Measurements from ENCODE around the gene DENND6A. TPM values are rescaled to one million over a fixed set of nuclear protein-coding genes. Genes with fewer than 3 reads are reported as not detected.
"Not testable (repeated sequence)": the region's sequence is repeated elsewhere in the genome, so short reads cannot be mapped to it uniquely, and the experiment has no call there.

DENND6A gene
- total RNA-seq, 1 experiment from 2014 or later, result 28.5 TPM

DNA sequence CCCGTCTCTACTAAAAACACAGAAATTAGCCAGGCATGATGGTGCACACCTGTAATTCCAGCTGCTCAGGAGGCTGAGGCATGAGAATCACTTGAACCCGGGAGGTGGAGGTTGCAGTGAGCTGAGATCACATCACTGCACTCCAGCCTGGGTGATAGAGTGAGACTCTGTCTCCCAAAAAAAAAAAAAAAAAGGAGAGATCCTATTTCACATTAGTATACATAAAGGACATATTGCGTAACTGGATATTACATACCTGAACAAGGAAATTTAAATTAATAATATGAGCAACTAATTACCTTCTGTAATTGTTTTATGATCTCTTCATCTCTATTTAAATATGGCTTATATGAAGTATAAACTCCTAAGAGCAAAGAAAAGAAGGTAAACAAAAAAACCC, 58.6 kb downstream of the DENND6A start:
- DNase-seq (ENCODE audit: low read depth), result not testable (repeated sequence)

DNA sequence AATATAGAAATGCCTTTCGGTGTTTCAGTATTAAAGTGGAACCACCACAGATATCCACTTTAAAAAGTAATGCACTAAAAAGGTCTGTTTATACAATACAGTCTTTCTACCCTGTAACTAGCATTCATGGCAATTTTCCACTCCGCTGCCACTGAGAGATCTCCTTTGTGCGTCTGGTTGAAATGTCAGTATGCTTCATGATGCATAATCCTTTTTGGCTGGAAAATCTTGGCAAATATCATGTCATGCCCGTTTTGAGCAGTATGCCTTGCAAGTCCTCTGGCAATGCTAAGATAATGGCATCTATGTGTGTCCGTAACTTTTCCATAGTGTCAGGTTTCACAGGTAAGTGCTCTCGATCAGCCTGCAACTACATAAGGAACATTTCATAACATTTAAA, 64.9 kb downstream of the DENND6A start:
- peak; percentile 24 for DNase-seq (ENCODE audit: low read depth)

DNA sequence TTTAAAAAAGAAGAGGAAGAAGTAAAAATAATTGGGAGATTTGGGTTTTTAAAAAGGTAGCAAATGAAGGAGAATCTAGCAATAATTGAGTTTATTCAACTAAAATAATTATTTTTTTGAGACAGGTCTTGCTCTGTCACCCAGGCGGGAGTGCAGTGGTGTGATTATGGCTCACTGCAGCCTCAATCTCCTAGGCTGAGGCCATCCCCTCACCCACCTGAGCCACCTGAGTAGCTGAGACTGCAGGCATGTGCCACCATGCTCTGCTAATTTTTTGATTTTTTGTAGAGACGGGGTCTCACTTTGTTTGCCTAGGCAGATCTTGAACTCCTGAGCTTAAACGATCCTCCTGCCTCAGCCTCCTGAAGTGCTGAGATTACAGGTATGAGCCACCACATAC, 68.1 kb downstream of the DENND6A start:
- no peak for DNase-seq (ENCODE audit: low read depth)

DNA sequence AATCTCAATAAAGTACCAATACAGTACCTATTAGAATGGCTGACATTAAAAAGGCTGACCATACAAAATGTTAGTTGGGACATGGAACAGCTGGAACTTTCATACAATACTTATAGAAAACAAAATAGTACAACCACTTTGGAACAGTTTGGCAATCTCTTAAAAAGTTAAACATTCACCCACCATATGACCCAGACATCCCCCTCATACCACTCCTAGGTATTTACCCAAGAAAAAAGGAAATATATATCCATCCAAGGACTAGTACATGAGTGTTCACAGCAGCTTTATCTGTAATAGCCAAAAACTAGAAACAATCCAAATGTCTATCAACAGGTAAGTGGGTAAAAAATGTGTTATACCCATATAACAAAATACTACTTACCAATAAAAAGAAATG, 70.5 kb downstream of the DENND6A start:
- DNase-seq (ENCODE audit: low read depth), result no peak

DNA sequence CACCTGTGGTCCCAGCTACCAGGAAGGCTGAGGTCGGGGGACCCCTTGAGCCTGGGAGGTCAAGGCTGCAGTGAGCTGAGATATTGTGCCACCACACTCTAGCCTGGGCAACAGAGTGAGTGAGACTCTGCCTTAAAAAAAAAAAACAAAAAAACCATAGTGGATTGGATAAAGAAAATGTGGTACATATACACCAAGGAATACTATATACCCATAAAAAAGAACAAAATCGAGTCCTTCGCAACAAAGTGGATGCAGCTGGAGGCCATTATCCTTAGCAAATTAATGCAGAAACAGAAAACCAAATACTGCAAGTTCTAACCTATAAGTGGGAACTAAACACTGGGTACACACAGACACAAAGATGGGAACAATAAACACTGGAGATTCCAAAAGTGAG, 75.1 kb downstream of the DENND6A start:
- DNase-seq (ENCODE audit: low read depth), result no peak

DNA sequence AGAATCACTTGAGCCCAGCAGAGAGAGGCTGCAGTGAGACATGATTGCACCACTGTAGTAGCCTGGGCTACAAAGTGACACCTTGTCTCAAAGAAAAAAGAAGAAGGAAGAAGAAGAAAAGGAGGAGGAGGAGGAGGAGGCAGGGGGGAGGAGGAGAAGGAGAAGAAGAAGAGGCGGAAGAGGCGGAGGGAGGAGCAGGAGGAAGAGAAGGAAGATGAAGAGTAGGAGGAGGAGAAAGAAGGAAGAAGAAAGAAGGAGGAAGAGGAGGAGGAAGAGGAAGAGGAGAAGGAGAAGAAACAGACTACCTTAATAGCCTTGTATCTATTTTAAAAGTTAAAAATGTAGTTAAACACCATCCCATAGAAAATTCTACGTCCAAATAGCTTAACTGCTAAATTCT, 76.6 kb downstream of the DENND6A start:
- DNase-seq (ENCODE audit: low read depth), result no peak

DNA sequence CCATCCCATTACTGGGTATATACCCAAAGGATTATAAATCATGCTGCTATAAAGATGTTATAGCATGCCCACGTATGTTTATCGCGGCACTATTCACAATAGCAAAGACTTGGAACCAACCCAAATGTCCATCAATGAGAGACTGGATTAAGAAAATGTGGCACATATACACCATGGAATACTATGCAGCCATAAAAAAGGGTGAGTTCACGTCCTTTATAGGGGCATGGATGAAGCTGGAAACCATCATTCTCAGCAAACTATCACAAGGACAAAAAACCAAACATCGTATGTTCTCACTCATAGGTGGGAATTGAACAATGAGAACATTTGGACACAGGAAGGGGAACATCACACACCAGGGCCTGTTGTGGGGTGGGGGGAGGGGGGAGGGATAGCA, 81.0 kb downstream of the DENND6A start:
- not testable (repeated sequence) for DNase-seq (ENCODE audit: low read depth)

DNA sequence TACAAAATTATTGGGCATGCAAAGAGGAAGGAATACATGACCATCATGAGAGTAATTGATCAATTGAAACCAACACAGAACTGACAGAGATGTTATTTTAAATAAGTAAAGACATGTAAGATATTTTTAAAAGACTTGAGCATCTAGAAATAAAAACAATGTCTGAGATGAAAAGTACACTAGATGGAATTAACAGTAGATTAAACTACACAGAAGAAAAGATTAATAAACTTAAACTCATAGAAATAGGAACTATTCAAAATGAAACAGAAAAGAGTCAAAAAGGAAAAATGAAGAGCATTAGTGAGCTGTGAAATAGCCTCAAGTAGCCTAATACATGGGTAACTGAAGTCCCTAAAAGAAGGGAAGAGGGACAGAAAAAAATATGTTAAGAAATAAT, 87.2 kb downstream of the DENND6A start:
- DNase-seq (ENCODE audit: low read depth), result no peak

DNA sequence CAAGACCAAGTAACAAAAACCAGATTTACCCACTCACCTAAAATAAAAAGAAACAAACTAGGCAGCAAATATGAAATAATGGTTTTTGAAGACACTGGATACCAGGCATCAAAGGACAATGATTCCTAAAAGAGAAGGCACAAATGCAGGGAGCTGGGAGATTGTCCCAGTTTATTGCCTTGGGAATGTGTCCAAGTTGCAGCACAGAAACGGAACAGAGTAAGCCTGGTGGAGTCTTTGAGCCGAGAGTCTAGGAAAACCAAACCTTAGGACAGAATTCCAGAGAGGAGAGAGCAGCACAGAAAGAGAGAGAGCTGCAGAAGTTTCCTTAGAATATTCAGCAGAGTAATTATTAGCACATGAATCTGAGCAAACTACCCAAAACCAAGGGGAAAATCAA, 87.9 kb downstream of the DENND6A start:
- DNase-seq (ENCODE audit: low read depth), result no peak

DNA sequence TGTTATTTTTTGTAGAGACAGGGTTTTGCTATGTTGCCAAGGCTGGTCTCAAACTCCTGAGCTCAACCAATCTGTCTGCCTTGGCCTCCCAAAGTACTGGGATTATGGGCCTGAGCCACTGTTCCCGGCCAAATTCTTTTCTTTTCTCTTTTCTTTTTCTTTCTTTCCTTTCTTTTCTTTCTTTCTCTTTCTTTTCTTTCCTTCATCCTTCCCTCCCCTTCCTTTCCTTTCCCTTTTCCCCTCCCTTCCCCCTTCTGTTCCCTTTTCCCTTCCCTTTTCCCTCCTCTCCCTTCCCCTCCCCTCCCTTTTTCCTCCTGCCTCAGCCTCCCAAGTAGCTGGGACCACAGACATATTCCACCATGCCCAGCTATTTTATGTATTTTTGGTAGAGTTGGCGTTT, 92.7 kb downstream of the DENND6A start:
- DNase-seq (ENCODE audit: low read depth), result no peak

DNA sequence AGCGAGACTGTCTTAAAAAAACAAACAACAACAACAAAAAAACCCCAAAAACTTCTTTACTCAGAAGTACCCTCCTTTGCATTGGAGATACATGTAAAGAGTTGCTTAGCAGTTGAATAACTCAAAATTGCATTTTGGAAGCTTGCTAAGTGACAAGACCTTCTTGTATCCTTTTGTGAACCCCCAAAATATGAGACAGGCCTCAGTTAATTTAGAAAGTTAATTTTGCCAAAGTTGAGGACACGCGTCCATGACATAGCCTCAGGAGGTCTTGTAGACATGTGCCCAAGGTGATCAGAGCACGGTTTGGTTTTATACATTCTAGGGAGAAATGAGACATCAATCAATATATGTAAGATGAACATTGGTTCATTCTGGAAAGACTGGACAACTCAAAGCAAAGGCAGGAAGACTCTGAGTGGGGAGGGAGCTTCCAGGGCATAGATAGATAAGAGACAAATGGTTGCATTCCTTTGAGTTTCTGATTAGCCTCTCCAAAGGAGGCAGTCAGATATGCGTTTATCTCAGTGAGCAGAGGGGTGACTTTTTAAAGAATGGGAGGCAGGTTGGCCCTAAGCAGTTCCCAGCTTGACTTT, 94.0 kb downstream of the DENND6A start:
- peak; percentile 16 for DNase-seq (ENCODE audit: low read depth)

DNA sequence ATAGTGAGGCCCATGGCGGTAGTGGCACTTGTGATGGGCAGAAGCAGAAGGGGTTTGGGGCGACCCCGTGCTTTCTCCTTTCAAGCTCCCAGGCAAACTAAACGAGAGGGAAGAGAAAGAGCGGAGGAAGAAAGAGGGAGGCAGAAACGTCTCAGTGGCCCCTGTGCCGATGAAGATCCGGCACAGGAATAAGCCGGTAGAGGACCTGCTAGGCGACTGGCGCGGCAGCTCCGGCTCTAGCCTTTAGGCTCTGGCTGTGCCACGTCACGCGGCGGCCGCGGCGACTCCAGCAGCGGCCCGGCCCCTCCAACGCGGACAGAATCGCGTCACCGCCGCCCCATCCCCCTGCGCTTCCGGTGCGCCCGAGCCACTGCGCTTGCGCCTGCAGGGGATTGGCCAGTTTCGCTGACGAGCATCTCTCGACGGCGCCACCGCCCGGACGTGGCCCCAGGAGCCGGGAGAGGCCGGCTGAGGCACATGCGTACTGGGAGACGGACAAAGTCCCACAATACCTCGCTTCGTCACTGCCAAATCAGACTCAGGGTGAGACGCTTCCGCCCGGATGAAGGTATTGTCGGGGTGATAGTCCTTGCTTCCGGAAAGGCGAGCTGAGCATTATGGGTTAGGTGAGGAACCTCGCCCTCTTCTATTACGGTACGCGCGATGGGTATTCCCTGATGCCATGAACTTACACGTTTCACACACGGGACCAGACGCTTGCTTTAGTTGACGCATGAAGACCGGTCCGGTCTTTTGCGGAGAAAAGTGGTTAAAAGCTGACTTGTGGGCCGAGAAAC, 95.6 kb downstream of the DENND6A start, which contains the start of gene ARF4:
ARF4 (minus strand) TSS at position 218 of the 797 bp plus-strand sequence; CDS start at position 14, 204 bp downstream.
- DNase-seq (ENCODE audit: low read depth), result peak; percentile 99

DNA sequence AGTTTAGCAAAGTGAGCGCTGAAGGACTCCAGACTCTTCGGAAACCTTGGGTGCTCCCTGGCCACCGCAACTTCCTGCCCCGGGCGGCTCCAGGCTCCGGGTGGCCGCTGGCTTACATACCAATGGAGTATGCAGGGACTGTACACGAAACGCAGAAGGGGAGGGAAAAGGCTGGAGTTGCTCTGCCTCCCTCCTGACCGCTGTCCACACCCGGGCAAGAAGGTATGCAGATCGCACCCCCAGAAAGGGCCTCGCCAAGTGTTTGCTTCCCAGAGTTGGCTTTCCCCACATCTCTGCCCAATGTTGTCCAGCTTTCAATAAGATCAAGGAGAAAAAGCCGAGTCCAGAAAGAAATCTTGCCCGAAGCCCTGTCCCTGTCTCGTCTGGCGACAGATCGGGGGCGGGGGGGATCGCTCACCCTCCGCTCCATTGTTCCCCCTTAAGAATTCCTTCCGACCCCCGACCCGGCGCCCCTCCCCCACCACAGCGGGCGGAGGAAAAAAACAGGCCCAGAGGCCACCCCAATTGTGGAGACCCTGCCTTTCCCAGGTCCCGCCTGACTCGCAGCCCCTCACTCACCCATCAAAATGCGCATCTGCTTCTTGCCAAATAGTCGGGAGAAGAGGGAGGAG, 96.3 kb downstream of the DENND6A start:
- peak; percentile 96 for DNase-seq (ENCODE audit: low read depth)

DNA sequence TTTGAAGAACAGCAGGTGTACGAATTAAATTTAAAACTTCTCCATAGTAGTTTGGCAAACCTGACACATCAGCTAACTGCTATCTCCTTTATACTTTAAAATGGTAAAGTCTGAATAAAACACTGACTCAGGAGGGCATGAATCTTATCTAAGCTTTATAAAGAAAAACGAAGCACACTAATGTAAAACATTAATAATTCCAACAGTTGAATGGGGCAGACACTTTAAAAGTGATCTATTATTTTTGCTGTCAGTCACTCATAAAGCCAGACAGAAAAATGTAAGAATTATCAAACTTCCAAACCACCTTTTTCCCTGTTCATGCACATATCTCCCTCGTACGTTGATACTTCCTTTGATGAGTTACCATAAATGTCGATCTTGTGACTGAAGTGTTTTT, 98.3 kb downstream of the DENND6A start:
- DNase-seq (ENCODE audit: low read depth), result no peak

DNA sequence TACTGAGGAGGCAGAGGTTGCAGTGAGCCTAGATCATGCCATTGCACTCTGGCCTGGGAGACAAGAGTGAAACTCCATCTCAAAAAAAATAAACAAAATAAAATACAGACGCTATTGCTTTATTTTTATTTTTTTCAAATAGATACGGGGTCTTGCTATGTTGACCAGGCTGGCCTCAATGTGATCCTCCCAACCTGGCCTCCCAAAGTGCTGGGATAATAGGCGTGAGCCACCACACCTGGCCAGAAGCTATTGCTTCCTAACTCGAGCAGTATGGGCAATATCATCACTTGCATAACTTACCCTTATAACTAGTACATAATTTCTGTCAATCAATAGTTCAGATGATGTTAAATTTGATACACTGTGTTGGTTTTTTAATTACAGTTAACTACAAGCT, 98.7 kb downstream of the DENND6A start:
- no peak for DNase-seq (ENCODE audit: low read depth)

DNA sequence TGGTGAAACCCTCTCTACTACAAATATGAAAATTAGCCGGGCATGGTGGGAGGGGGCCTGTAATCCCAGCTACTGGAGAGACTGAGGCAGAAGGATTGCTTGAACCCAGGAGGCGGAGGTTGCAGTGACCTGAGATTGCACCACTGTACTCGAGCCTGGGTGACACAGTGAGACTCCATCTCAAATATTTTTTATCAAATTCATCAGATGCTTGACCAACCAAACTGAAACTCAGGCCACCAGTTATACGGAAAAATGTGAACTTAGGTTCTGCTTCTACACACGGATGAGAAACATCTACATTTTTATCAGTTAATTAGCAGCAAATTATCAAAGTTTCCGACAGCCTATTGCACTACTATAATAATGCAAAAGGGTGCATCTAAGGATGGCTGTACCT, 100.6 kb downstream of the DENND6A start:
- no peak for DNase-seq (ENCODE audit: low read depth)

DNA sequence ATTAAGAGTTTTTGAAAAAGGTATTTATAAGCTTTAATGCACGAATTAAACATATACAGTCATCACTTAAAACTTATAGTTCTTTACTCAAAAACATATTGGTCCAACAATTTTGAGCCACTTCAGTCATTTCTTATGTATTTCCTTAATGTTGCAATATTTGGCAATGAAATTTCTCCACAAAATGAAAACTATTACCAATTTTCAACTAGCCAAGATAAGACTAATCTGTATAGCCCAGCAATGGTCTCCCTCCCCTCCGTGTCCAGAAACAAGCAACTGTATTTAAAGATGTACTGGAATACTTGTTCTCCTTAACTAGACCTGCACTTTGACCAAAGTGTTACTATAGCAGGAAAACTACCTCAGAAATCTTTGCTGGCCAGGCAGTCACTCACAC, 105.0 kb downstream of the DENND6A start:
- no peak for DNase-seq (ENCODE audit: low read depth)

DNA sequence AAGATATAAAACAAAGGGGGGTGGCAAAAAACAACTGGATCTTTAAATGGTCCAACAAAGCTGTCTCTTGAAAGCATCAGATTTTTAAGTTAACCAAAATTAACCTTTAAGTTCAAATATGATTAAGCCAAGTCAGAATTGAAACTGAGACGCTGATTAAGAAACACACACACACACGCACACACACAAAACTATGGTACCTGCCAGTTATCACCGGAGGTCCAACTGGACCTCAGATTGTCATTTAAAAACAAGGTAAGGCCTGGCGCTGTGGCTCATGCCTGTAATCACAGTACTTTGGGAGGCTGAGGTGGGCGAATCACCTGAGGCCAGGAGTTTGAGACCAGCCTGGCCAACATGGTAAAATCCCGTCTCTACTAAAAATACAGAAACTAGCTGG, 106.1 kb downstream of the DENND6A start:
- no peak for DNase-seq (ENCODE audit: low read depth)

DNA sequence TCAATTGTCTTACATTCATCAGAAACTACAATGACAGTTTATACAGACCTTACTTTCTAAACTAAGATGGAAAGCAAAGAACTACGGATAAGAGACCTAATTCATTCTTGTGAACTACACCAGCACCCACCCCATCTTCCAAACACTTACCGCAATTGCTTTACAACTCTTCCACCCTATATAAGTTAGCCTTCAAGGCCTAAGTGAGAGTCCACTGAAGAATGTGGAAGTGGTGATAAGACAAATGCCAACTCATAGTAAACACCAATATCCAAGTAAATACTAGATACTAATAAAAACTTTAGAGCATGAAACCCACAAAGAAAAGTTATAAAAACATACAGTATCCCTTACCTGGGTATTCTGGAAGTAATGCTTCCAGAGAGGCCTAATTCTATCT, 109.3 kb downstream of the DENND6A start:
- DNase-seq (ENCODE audit: low read depth), result no peak

DNA sequence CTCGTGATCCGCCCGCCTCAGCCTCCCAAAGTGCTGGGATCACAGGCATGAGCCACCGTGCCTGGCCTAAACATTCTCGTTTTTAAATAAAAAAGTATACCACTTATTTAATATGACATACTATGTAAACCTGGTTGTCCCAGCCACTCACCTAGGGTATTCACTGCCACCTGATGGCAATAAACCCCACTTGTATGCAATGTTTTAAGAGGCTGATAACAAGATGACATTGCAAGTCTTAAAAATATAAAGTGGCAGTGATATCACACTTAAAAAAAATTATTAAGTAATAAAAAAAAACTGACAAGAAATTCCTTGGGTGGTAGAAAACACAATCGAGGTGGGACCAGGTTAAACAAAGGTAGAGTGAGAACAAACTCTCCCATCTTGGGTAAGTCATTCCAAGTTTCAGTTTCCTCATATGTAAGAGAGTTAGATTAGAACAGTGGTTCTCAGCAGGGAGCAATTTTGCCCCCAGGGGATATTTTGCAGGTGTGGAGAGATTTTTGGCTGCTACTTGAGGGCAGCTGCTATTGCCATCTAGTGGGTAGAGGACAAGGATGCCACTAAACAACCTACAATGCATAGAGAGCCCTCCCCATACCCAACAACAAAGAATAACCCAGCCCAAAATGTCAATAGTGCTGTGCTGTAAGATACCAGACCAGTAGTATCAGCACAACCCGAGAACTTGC, 110.3 kb downstream of the DENND6A start:
- DNase-seq (ENCODE audit: low read depth), result peak; percentile 72

DNA sequence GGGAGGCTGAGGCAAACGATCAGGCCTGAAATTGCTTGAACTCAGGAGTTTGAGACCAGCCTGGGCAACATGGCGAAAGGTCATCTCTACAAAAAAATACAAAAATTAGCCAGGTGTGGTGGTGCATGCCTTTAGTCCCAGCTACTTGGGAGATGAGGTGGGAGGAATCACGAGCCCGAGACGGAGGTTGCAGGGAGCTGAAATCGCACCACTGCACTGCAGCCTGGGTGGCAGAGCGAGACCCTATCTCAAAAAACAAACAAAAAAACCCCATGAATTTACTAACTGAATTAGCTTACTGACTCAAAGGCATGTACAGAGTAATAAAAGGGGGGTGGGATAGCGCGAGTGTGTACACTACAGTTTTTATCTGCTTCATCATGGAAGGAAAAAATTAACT, 115.1 kb downstream of the DENND6A start:
- DNase-seq (ENCODE audit: low read depth), result no peak

DNA sequence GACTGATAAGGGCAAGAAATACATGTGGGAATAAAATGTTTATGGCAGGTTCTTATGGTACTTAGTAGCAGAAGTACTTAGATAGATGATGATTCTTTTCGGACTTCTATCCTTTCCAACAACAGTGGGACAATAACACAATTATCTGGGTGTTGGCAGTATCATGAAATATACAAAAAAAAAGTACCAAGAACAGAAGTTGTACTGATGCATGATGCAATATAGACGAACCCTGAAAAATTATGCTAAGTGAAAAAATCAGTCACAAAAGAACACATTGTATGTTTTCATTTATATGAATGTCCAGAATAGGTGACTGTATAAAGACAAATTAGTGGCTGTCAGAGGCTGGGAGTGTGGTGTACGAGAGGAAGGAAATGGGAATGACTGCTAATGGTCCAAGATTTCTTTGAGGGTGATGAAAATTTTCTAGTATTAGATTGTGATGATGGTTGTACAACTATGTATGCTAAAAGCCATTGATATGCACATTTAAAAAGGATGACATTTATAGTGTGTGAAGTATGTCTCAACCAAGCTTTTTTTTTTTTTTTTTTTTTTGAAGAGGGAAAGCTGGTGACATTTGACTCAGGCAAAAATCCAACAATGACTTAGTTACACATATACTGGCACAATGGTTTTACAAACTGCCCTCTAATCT, 116.8 kb downstream of the DENND6A start:
- DNase-seq (ENCODE audit: low read depth), result no peak
